Fibroblast of pulmonary artery (primary cell): ENCODE data around the gene AMELX.

Source experiments
- DNase-seq: peaks from one replicate; pipeline ENCODE4 v3.0.0-alpha.2; 2010; ENCODE audit warnings: low read depth
- H3K4me3 ChIP-seq: replicated peaks from 2 replicates; pipeline ENCODE4 v1.5.1; 2011; ENCODE audit warnings: low read depth, mild to moderate bottlenecking, control low read depth, low read length, moderate library complexity
- CTCF ChIP-seq: IDR thresholded peaks from 2 replicates; pipeline ENCODE4 v1.5.1; 2011; ENCODE audit warnings: mild to moderate bottlenecking, control low read depth, low read length, inconsistent platforms; ENCODE audit errors: missing control alignments

The AMELX gene

GRCh38 chrX:11328134-11328533 is 34.9 kb downstream of the AMELX start:
- no peak for TF ChIP-seq CTCF
- no peak for DNase-seq
- no peak overlapping the region for H3K4me3 ChIP-seq

GRCh38 chrX:11329021-11329420 is 35.8 kb downstream of the AMELX start:
- DNase-seq, result no peak
- no peak overlapping the region for H3K4me3 ChIP-seq
- TF ChIP-seq CTCF, result no peak

- no peak for TF ChIP-seq CTCF
- no peak for DNase-seq
- H3K4me3 ChIP-seq, result no peak overlapping the region
Measured at GRCh38 chrX:11331788-11332187, 38.6 kb downstream of the AMELX start.

- no peak for DNase-seq
- TF ChIP-seq CTCF, result no peak
- no peak overlapping the region for H3K4me3 ChIP-seq
Measured at GRCh38 chrX:11334165-11334564, 41.0 kb downstream of the AMELX start.

GRCh38 chrX:11336201-11336600 is 43.0 kb downstream of the AMELX start:
- no peak overlapping the region for H3K4me3 ChIP-seq
- TF ChIP-seq CTCF, result no peak
- no peak for DNase-seq

- no peak for TF ChIP-seq CTCF
- no peak for DNase-seq
Measured at GRCh38 chrX:11337292-11338009, 44.2 kb downstream of the AMELX start.

More at GRCh38 chrX:11337292-11338009, 44.2 kb downstream of the AMELX start:
- H3K4me3 ChIP-seq, result no peak overlapping the region
